ENCODE data around the gene CA11.

The CA11 gene

DNA sequence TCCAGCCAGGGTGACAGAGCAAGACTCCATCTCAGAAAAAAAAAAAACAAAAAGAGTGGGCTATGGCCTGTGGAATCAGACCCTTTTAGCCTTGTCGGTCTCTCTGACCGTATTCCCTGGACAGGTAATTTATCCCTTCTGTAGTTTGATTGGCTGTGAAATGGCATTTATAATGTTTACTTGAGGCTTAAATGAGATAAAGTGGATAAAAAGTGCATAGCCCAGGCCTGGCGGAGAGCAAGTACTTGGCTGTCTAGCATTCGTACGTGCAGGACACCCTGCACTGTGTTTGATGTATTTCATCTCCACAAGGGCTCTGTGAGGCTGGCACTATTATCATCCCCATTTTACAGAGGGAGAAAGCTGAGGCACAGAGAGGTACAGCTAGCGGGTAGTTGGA is 19.8 kb upstream of the CA11 start:
- no peak for TF ChIP-seq CTCF (IDR thresholded peaks at IDR 0.05; ENCODE audit: unreplicated experiment in 3 of 3)
- Mint-ChIP-seq H3K4me3 (no peak overlapping the region), H3K9me3 (no peaks in the 10 kb centered on the region), H3K27ac (no peak overlapping the region), H3K27me3 (ENCODE audit: low read depth) (peaks cover 3% of the 10 kb centered on the region), H3K4me1 (peaks cover 4% of the 10 kb centered on the region), H3K36me3 (ENCODE audit: low read depth) (no peaks in the 10 kb centered on the region)

DNA sequence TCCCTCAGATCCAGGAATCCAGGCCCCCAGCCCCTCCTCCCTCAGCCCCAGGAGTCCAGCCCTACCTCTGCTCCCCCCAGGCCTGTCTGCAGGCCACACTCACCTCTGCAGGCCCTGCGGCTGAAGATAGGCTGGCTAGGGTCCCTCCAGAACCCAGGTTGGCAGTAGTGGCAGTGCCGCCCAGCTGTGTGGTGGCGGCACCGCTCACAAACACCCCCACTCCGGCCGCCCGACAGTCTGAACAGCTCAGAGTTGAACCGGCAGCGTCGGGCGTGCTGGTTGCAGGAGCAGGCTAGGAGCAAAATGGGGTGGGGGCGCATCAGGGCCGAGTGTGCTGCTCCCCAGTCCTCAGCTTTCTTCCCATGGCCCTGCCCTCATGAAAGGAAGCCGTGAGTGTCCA is 18.5 kb upstream of the CA11 start:
- Mint-ChIP-seq H3K9me3 (no peaks in the 10 kb centered on the region), H3K27ac (no peak overlapping the region), H3K4me3 (no peak overlapping the region), H3K4me1 (peaks cover 7% of the 10 kb centered on the region), H3K36me3 (ENCODE audit: low read depth) (no peaks in the 10 kb centered on the region), H3K27me3 (ENCODE audit: low read depth) (peaks cover 3% of the 10 kb centered on the region)
- no peak for TF ChIP-seq CTCF (IDR thresholded peaks at IDR 0.05; ENCODE audit: unreplicated experiment in 3 of 3)

- H3K4me3 Mint-ChIP-seq: no peak overlapping the region
- no peaks in the 10 kb centered on the region for H3K9me3 Mint-ChIP-seq
- H3K4me1 Mint-ChIP-seq: peaks cover 7% of the 10 kb centered on the region
- H3K27ac Mint-ChIP-seq: no peak overlapping the region
- no peaks in the 10 kb centered on the region for H3K36me3 Mint-ChIP-seq (ENCODE audit: low read depth)
- H3K27me3 Mint-ChIP-seq (ENCODE audit: low read depth): peaks cover 9% of the 10 kb centered on the region
- TF ChIP-seq CTCF (IDR thresholded peaks at IDR 0.05; ENCODE audit: unreplicated experiment in 3 of 3): no peak
These were observed 17.7 kb upstream of the CA11 start for GRCh38 chr19:48663667-48664066.

GRCh38 chr19:48661711-48662090 is 15.7 kb upstream of the CA11 start:
- TF ChIP-seq CTCF (IDR thresholded peaks at IDR 0.05; ENCODE audit: unreplicated experiment in 3 of 3): no peak
- no peaks in the 10 kb centered on the region for H3K9me3 Mint-ChIP-seq

DNA sequence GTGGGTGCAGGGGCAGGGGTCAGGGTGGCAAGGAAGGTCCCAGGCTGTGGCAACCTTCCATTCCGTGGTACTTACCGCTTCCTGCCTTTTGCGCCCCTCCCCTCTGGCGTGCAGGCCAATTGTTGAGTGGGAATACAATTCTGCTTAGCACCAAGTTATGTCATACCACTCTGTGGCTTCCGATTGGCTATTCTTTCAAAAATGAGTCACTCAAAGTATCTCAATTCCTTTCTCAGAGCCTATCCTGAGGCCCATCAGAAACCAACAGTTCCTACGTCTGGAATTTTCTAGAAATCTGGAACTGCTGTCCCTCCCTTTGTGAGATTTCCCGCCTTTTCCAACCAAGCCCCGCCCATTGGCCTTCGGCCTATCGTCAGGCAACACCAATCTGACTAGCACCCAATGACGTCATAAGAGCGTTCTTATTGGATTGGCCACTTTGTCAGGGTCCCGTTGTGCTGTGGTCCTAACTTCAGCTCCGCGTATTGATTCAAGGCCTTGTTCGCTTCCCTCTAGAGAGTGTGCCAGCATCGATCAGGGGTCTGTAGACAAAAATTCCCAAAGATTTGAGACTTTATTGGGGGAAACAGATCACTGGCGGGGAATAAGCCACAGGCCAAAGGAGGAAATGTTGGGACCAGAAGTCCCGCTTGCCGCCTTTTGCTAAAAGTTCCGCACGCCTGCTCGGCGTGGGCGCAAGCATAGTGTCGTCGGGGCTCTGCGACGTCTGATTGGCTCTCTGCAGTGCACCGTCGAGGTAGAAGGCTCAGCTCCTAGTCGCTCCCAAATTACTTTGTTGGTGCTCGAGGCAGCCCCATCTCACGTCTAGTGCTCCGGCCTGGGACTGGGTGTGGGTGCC is 15.1 kb upstream of the CA11 start:
- Mint-ChIP-seq H3K27ac (peak overlapping the region; percentile 14 to 68 (median 38)), H3K4me1 (peaks cover 15% of the 10 kb centered on the region), H3K9me3 (no peaks in the 10 kb centered on the region), H3K4me3 (no peak overlapping the region), H3K27me3 (ENCODE audit: low read depth) (peaks cover 12% of the 10 kb centered on the region), H3K36me3 (ENCODE audit: low read depth) (no peaks in the 10 kb centered on the region)
- TF ChIP-seq CTCF (IDR thresholded peaks at IDR 0.05; ENCODE audit: unreplicated experiment in 3 of 3): no peak

More at GRCh38 chr19:48661711-48662090, 15.7 kb upstream of the CA11 start:
- Mint-ChIP-seq H3K27ac (no peak overlapping the region), H3K4me1 (peaks cover 13% of the 10 kb centered on the region), H3K4me3 (no peak overlapping the region), H3K36me3 (ENCODE audit: low read depth) (no peaks in the 10 kb centered on the region), H3K27me3 (ENCODE audit: low read depth) (peaks cover 12% of the 10 kb centered on the region)

DNA sequence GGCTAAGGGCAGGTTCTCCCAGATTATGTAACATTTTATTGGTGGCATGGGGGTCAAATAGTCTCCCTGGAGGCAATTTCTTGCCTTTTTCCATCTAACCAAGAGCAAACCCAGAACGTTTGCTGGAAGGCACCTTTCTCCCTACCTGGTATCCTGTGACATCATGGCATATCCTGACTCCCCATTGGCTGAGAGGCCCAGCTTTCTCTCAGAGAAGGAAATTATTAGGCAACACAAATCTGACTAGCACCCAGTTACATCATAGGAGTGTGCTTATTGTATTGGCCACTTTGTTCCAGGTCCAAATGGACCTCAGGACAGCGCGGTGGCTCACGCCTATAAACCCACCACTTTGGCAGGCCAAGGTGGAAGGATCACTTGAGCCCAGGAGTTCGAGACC is 13.8 kb upstream of the CA11 start:
- no peak for TF ChIP-seq CTCF (IDR thresholded peaks at IDR 0.05; ENCODE audit: unreplicated experiment in 3 of 3)
- Mint-ChIP-seq H3K27me3 (ENCODE audit: low read depth) (peaks cover 12% of the 10 kb centered on the region), H3K27ac (no peak overlapping the region), H3K4me3 (no peak overlapping the region), H3K4me1 (peaks cover 18% of the 10 kb centered on the region), H3K36me3 (ENCODE audit: low read depth) (no peaks in the 10 kb centered on the region), H3K9me3 (no peaks in the 10 kb centered on the region)
